PC-3 (cell line): ENCODE results near the gene CNRIP1. TPM values are rescaled to one million over a fixed set of nuclear protein-coding genes. Genes with fewer than 3 reads are reported as not detected.

Source experiments
- ATAC-seq: fragments of 200-7000 bp; cut with Tn5 transposase; 2 replicates; pipeline ENCODE4 v1.9.1; 2020; ENCODE audit warnings: mild to moderate bottlenecking, moderate library complexity
- BruUV-seq: library from RNA; stranded (reverse); fragments of 400-500 nt; replicated peaks from 2 replicates; lab custom pipeline; 2021; lab: Mats Ljungman, UMichigan
- CTCF ChIA-PET: fragments of 300-600 bp; sonication (Branson Sonifier 250); formaldehyde crosslinking; loops from one replicate; lab custom pipeline; 2022; ENCODE audit warnings: antibody characterized with exemption; lab: Charles Lee
- POLR2A ChIA-PET: fragments of 300-600 bp; sonication (Branson Sonifier 250); formaldehyde crosslinking; loops from one replicate; lab custom pipeline; 2022; ENCODE audit warnings: antibody characterized with exemption; ENCODE audit not compliant: unreplicated experiment; lab: Charles Lee
- DNase-seq: peaks from one replicate; pipeline ENCODE4 v3.0.0-alpha.2; 2015
- H2AFZ ChIP-seq: fragments of 300-600 bp; sonication (generic); 2 replicates; pipeline ENCODE4 v1.6.0; 2016; ENCODE audit warnings: antibody characterized with exemption, low read length
- H3F3A ChIP-seq: fragments of 300-600 bp; sonication (generic); one replicate; pipeline ENCODE4 v1.6.0; 2017; ENCODE audit warnings: antibody characterized with exemption, low read length, control low read depth, mild to moderate bottlenecking; ENCODE audit not compliant: unreplicated experiment
- H3K27ac ChIP-seq: fragments of 300-600 bp; sonication (generic); 2 replicates; pipeline ENCODE4 v1.5.1; 2016; ENCODE audit warnings: mild to moderate bottlenecking, low read length
- H3K27me3 ChIP-seq: fragments of 300-600 bp; sonication (generic); 2 replicates; pipeline ENCODE4 v1.6.1; 2016; ENCODE audit warnings: low read length, mixed read lengths
- H3K36me3 ChIP-seq: fragments of 300-600 bp; sonication (generic); 2 replicates; pipeline ENCODE4 v1.6.1; 2016; ENCODE audit warnings: low read depth, mixed run types, low read length, mixed read lengths
- H3K4me1 ChIP-seq: fragments of 300-600 bp; sonication (generic); 2 replicates; pipeline ENCODE4 v1.5.1; 2016; ENCODE audit warnings: low read length; ENCODE audit not compliant: insufficient read depth
- H3K4me2 ChIP-seq: fragments of 300-600 bp; sonication (generic); 2 replicates; pipeline ENCODE4 v1.6.0; 2016; ENCODE audit warnings: low read length
- H3K4me3 ChIP-seq: fragments of 300-600 bp; sonication (generic); 2 replicates; pipeline ENCODE4 v1.5.1; 2016; ENCODE audit warnings: mild to moderate bottlenecking, low read length, mixed read lengths
- H3K79me2 ChIP-seq: fragments of 300-600 bp; sonication (generic); 2 replicates; pipeline ENCODE4 v1.6.1; 2017; ENCODE audit warnings: low read length, mixed read lengths
- H3K9ac ChIP-seq: fragments of 300-600 bp; sonication (generic); 2 replicates; pipeline ENCODE4 v1.6.0; 2016; ENCODE audit warnings: mild to moderate bottlenecking, low read length
- H3K9me2 ChIP-seq: fragments of 300-600 bp; sonication (generic); replicated peaks from 2 replicates; pipeline ENCODE4 v1.6.1; 2016; ENCODE audit warnings: mixed run types, low read length, mixed read lengths
- H3K9me3 ChIP-seq: fragments of 300-600 bp; sonication (generic); 2 replicates; pipeline ENCODE4 v1.6.1; 2016; ENCODE audit warnings: low read length, mixed read lengths
- H4K20me1 ChIP-seq: fragments of 300-600 bp; sonication (generic); 2 replicates; pipeline ENCODE4 v1.6.1; 2016; ENCODE audit warnings: low read length, mixed read lengths
- EZH2 ChIP-seq: fragments of 300-600 bp; sonication (generic); IDR thresholded peaks from one replicate; pipeline ENCODE4 v1.6.1; 2017; ENCODE audit warnings: antibody characterized with exemption, mild to moderate bottlenecking, low read length; ENCODE audit not compliant: unreplicated experiment
- EZH2phosphoT487 ChIP-seq: fragments of 300-600 bp; sonication (generic); IDR thresholded peaks from 2 replicates; pipeline ENCODE4 v1.6.1; 2018; ENCODE audit warnings: mild to moderate bottlenecking, antibody characterized with exemption, low read length, borderline replicate concordance
- intact Hi-C: fragments of 100-400 bp; cut with micrococcal nuclease; formaldehyde crosslinking; loops from 2 replicates; pipeline ENCODE4 v1.9.0; 2023
- total RNA-seq: library from RNA; depleted of rRNA; stranded (reverse); fragments of >200 nt; gene quantifications from 2 replicates; pipeline ENCODE4 v1.2.3, GENCODE V29; 2014
- TF ChIP-seq, protein P1 (sequence below): fragments of 300-600 bp; sonication (generic); conservative IDR thresholded peaks from 2 replicates; pipeline ENCODE4 v1.5.1; 2017; ENCODE audit warnings: antibody characterized with exemption, low read depth, mild to moderate bottlenecking, low read length

CNRIP1 gene
- total RNA-seq, 1 experiment from 2014 or later, result 11.7 TPM

DNA sequence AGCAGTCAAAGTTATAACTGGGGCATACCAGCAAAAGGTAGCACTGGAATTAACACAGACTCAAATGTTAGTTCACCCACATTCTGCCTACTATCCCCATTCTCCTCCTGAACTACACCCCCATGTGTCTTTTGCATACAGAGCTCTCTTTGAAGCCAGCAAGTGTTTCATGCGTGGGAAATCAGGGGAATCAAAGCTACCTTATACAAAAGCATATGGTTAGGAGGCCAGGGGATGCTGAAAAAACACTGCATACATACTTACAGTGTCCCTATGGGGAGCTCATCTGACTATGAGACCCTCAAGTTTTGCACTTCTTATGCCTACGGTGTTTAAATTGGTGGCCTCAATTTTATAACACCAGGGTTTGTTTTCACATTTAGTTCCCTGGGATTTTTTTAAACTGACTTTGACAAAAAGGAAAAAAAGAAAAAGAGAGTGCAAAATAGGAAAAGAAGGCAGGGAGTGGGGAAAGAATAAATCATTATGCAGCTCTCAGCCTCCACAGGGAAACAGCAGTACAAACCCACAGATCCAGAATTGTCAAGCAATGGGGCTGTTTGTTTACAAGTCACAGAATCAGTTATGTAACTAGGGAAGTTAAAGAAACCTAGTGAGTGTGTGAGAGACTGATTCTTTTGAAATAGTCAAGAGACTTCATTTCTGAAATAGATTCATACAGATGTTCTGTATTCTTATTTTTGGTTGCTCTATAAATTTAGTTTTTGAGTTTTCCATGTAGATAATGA lies 47.3 kb downstream of the CNRIP1 start:
- no peaks in the 10 kb centered on the region for H3K9me2 ChIP-seq
- no peak overlapping the region for H3K4me3 ChIP-seq
- no peaks in the 10 kb centered on the region for H3K27me3 ChIP-seq
- H3K79me2 ChIP-seq, result no peaks in the 10 kb centered on the region
- H3K36me3 ChIP-seq, result no peaks in the 10 kb centered on the region
- ATAC-seq, result no peak
- H3K9me3 ChIP-seq, result no peaks in the 10 kb centered on the region
- ChIA-PET CTCF (no interaction called here), POLR2A (no interaction called here)
- no peaks in the 10 kb centered on the region for H4K20me1 ChIP-seq
- no peak overlapping the region for H3K27ac ChIP-seq
- TF ChIP-seq, protein P1, sequence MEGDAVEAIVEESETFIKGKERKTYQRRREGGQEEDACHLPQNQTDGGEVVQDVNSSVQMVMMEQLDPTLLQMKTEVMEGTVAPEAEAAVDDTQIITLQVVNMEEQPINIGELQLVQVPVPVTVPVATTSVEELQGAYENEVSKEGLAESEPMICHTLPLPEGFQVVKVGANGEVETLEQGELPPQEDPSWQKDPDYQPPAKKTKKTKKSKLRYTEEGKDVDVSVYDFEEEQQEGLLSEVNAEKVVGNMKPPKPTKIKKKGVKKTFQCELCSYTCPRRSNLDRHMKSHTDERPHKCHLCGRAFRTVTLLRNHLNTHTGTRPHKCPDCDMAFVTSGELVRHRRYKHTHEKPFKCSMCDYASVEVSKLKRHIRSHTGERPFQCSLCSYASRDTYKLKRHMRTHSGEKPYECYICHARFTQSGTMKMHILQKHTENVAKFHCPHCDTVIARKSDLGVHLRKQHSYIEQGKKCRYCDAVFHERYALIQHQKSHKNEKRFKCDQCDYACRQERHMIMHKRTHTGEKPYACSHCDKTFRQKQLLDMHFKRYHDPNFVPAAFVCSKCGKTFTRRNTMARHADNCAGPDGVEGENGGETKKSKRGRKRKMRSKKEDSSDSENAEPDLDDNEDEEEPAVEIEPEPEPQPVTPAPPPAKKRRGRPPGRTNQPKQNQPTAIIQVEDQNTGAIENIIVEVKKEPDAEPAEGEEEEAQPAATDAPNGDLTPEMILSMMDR, result no peak
- TF ChIP-seq EZH2phosphoT487, result no peak
- no peak for TF ChIP-seq EZH2
- no peaks in the 10 kb centered on the region for H3F3A ChIP-seq
- no peak overlapping the region for H3K4me2 ChIP-seq
- H2AFZ ChIP-seq, result no peak overlapping the region
- no peak for DNase-seq
- H3K4me1 ChIP-seq, result no peaks in the 10 kb centered on the region
- H3K9ac ChIP-seq, result no peak overlapping the region
- intact Hi-C loops, result no loop called here
- BruUV-seq, result no TSS peak

DNA sequence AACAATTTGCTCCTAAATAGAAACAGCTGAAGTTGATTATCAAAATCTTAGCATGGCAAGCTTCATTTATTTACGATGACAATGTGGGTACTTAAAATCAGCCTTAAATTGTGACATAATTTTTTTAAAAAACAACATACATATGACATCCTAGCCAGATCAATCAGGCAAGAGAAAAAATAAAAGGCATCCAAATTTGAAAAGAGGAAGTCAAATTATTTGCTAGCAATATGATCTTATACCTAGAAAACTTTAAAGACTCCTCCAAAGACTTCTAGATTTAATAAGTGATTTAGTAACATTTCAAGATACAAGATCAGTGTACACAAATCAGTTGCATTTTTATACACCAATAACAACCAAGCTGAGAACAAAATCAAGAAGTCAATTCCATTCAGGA lies 53.1 kb downstream of the CNRIP1 start:
- TF ChIP-seq EZH2, result no peak
- TF ChIP-seq, protein P1, result no peak
- TF ChIP-seq EZH2phosphoT487, result no peak
- Histone ChIP-seq H3K4me1 (no peaks in the 10 kb centered on the region), H3K4me2 (no peak overlapping the region), H2AFZ (no peak overlapping the region), H4K20me1 (no peaks in the 10 kb centered on the region), H3K27ac (no peak overlapping the region), H3K27me3 (no peaks in the 10 kb centered on the region), H3F3A (no peaks in the 10 kb centered on the region), H3K36me3 (no peaks in the 10 kb centered on the region), H3K4me3 (no peak overlapping the region), H3K9me2 (no peaks in the 10 kb centered on the region), H3K9ac (no peak overlapping the region), H3K9me3 (no peaks in the 10 kb centered on the region), H3K79me2 (no peaks in the 10 kb centered on the region)
- ChIA-PET POLR2A (no interaction called here), CTCF (no interaction called here)
- BruUV-seq, result no TSS peak
- no peak for DNase-seq
- ATAC-seq, result no peak
- intact Hi-C loops, result no loop called here

DNA sequence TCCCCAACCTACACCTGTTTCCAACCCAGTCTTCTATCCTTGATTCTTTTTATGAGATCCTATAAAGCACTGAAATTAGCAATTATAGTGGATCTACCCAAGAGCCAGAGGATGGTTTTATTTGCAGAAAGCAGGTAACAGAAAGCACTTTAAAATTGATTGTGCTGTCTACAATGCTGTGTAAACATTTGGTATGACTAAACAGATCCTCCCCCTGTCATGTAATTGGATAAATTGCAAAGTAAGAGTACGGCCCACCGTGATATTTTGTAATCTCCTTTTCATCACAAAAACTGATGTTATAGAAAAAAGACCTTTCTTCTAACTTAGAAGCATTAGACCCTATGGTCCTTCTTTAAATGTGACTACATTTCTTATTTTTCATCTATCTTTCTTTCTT lies 56.1 kb downstream of the CNRIP1 start:
- H2AFZ ChIP-seq, result no peak overlapping the region
- ATAC-seq (peak; percentile 42; the same call in 1 of the 2 replicates), DNase-seq (no peak)
- TF ChIP-seq, protein P1, result no peak
- TF ChIP-seq EZH2phosphoT487 (no peak), EZH2 (no peak)
- no peaks in the 10 kb centered on the region for H3K9me3 ChIP-seq
- H3K4me1 ChIP-seq, result no peaks in the 10 kb centered on the region
- no peak overlapping the region for H3K9ac ChIP-seq
- ChIA-PET POLR2A (no interaction called here), CTCF (no interaction called here)
- no peaks in the 10 kb centered on the region for H3F3A ChIP-seq
- H3K27ac ChIP-seq, result no peak overlapping the region
- no peak overlapping the region for H3K4me3 ChIP-seq
- intact Hi-C loops, result no loop called here
- H3K36me3 ChIP-seq, result no peaks in the 10 kb centered on the region
- no TSS peak for BruUV-seq
- H3K9me2 ChIP-seq, result no peaks in the 10 kb centered on the region
- H3K79me2 ChIP-seq, result no peaks in the 10 kb centered on the region
- H3K27me3 ChIP-seq, result no peaks in the 10 kb centered on the region
- H3K4me2 ChIP-seq, result peak overlapping the region; percentile 6; the same call in 1 of the 2 replicates
- H4K20me1 ChIP-seq, result no peaks in the 10 kb centered on the region
